SK-N-SH treated with all-trans-retinoic acid at 6 μM for 48 hours (cell line): ENCODE data around the gene PPM1H.

Experiments used
- GLIS3 ChIP-seq: fragments of 250-450 bp; sonication (Bioruptor Pico); IDR thresholded peaks from 2 replicates; pipeline ENCODE4 v1.5.0; 2020; ENCODE audit warnings: mild to moderate bottlenecking, moderate library complexity
- PATZ1 ChIP-seq: fragments of 250-450 bp; sonication (Bioruptor Pico); IDR thresholded peaks from 2 replicates; pipeline ENCODE4 v1.8.0; 2020; ENCODE audit warnings: mild to moderate bottlenecking, moderate library complexity, borderline replicate concordance
- SNAI2 ChIP-seq: fragments of 250-450 bp; sonication (Bioruptor Pico); IDR thresholded peaks from 2 replicates; pipeline ENCODE4 v1.5.0; 2020; ENCODE audit warnings: mild to moderate bottlenecking, moderate library complexity
- ZC3H10 ChIP-seq: fragments of 250-450 bp; sonication (Bioruptor Pico); IDR thresholded peaks from 2 replicates; pipeline ENCODE4 v1.5.1; 2021; ENCODE audit warnings: mild to moderate bottlenecking, moderate library complexity
- ZNF565 ChIP-seq: fragments of 450-650 bp; formaldehyde crosslinking; conservative IDR thresholded peaks from 2 replicates; pipeline ENCODE4 v1.5.0; 2020; ENCODE audit warnings: low read depth, mild to moderate bottlenecking, moderate library complexity

GRCh38 chr12:62813031-62813829 lies 121.7 kb downstream of the PPM1H start:
- TF ChIP-seq ZNF565, result no peak
- no peak for TF ChIP-seq GLIS3 (CRISPR knock-in tag)
- no peak for TF ChIP-seq SNAI2
- TF ChIP-seq ZC3H10 (CRISPR knock-in tag), result no peak
- no peak for TF ChIP-seq PATZ1 (CRISPR knock-in tag)
